Upper lobe of right lung (tissue), 1 donor: Measurements from ENCODE around the gene DRGX. TPM values are rescaled to one million over a fixed set of nuclear protein-coding genes. Genes with fewer than 3 reads are reported as not detected.

ENCODE experiments used
- ATAC-seq: fragments of 200-7000 bp; cut with Tn5 transposase; one replicate; pipeline ENCODE4 v1.9.1; 2020; ENCODE audit warnings: mild to moderate bottlenecking, moderate library complexity
- DNase-seq: peaks from one replicate; pipeline ENCODE4 v3.0.0-alpha.2; 2020
- H3K27ac ChIP-seq: fragments of 200-600 bp; one replicate; pipeline ENCODE4 v1.8.0; 2022
- H3K27me3 ChIP-seq: fragments of 200-600 bp; one replicate; pipeline ENCODE4 v1.8.0; 2022; ENCODE audit warnings: mild to moderate bottlenecking
- H3K36me3 ChIP-seq: fragments of 200-600 bp; one replicate; pipeline ENCODE4 v1.8.0; 2022
- H3K4me1 ChIP-seq: fragments of 200-600 bp; one replicate; pipeline ENCODE4 v1.8.0; 2022
- H3K4me3 ChIP-seq: fragments of 200-600 bp; one replicate; pipeline ENCODE4 v1.8.0; 2022; ENCODE audit warnings: mild to moderate bottlenecking
- H3K9me3 ChIP-seq: fragments of 200-600 bp; one replicate; pipeline ENCODE4 v1.8.0; 2022
- CTCF ChIP-seq: fragments of 200-600 bp; IDR thresholded peaks from one replicate; pipeline ENCODE4 v1.8.0; 2022; ENCODE audit warnings: antibody characterized with exemption
- intact Hi-C: fragments of 100-400 bp; cut with DNase I; formaldehyde crosslinking; loops from one replicate; pipeline ENCODE4 v1.11.0; 2022
- total RNA-seq: library from RNA; stranded (reverse); fragmentation: NEBNext Ultra II Directional; extraction: Animal tissue kit (Norgen Biotek cat#: 25700); gene quantifications from one replicate; pipeline ENCODE4 v1.2.1, GENCODE V29; 2021
- donor health status: DM: no; HTN: yes; CAD: no; lungs with severe emphysema.

The DRGX gene
- total RNA-seq, 1 donor from 2014 or later: not detected

GRCh38 chr10:49359349-49360270, 36.3 kb downstream of the DRGX start:
- DNase-seq: no peak
- Histone ChIP-seq H3K4me1 (peaks cover 22% of the 10 kb centered on the region), H3K27ac (no peak overlapping the region), H3K36me3 (no peaks in the 10 kb centered on the region), H3K9me3 (peaks cover 6% of the 10 kb centered on the region), H3K4me3 (no peak overlapping the region), H3K27me3 (no peaks in the 10 kb centered on the region)
- intact Hi-C loops: no loop called here
- TF ChIP-seq CTCF: no peak
- ATAC-seq: peak; percentile 10

- no peak for TF ChIP-seq CTCF
- Histone ChIP-seq H3K9me3 (peaks cover 6% of the 10 kb centered on the region), H3K36me3 (no peaks in the 10 kb centered on the region), H3K4me1 (peaks cover 21% of the 10 kb centered on the region), H3K27ac (no peak overlapping the region), H3K27me3 (no peaks in the 10 kb centered on the region), H3K4me3 (no peak overlapping the region)
- intact Hi-C loops: no loop called here
- no peak for DNase-seq
- ATAC-seq: no peak
Observed at GRCh38 chr10:49357910-49358309, 38.0 kb downstream of the DRGX start.

- no peaks in the 10 kb centered on the region for H3K27me3 ChIP-seq
- no peak for ATAC-seq
- peaks cover 13% of the 10 kb centered on the region for H3K4me1 ChIP-seq
- H3K27ac ChIP-seq: no peak overlapping the region
- H3K9me3 ChIP-seq: peaks cover 6% of the 10 kb centered on the region
- no peak for TF ChIP-seq CTCF
- intact Hi-C loops: no loop called here
- no peaks in the 10 kb centered on the region for H3K36me3 ChIP-seq
- DNase-seq: no peak
- no peak overlapping the region for H3K4me3 ChIP-seq
Observed at GRCh38 chr10:49356944-49357343, 38.9 kb downstream of the DRGX start.

- Histone ChIP-seq H3K36me3 (no peaks in the 10 kb centered on the region), H3K4me3 (no peak overlapping the region), H3K27me3 (no peaks in the 10 kb centered on the region), H3K27ac (no peak overlapping the region), H3K4me1 (peaks cover 13% of the 10 kb centered on the region), H3K9me3 (peaks cover 6% of the 10 kb centered on the region)
- intact Hi-C loops: no loop called here
- ATAC-seq (no peak), DNase-seq (no peak)
- no peak for TF ChIP-seq CTCF
Observed at GRCh38 chr10:49356181-49356580, 39.7 kb downstream of the DRGX start.

- H3K9me3 ChIP-seq: peaks cover 6% of the 10 kb centered on the region
- DNase-seq: no peak
- TF ChIP-seq CTCF: no peak
Observed at GRCh38 chr10:49355221-49355620, 40.7 kb downstream of the DRGX start.

More at GRCh38 chr10:49355221-49355620, 40.7 kb downstream of the DRGX start:
- ATAC-seq: no peak
- peaks cover 6% of the 10 kb centered on the region for H3K4me1 ChIP-seq
- H3K27me3 ChIP-seq: no peaks in the 10 kb centered on the region
- H3K27ac ChIP-seq: no peak overlapping the region
- no peaks in the 10 kb centered on the region for H3K36me3 ChIP-seq
- H3K4me3 ChIP-seq: no peak overlapping the region
- intact Hi-C loops: no loop called here
